Measurements from ENCODE around the gene TLN1. TPM values are rescaled to one million over a fixed set of nuclear protein-coding genes. Genes with fewer than 3 reads are reported as not detected.

TLN1 gene
- total RNA-seq, 1 donor from 2014 or later: 362 TPM

GRCh38 chr9:35727676-35728040, 4.3 kb downstream of the TLN1 start:
- no peaks in the 10 kb centered on the region for H3K4me1 Mint-ChIP-seq
- ATAC-seq (ENCODE audit: low read depth): no peak
- POLR2A ChIA-PET: interaction anchor here (0.5 to 2.8 kb wide), 12 partner anchors 8 to 761 kb away, joined by 3 to 22 read pairs (median 6); partner anchors contain the start of genes CCDC107, RMRP and TPM2
- no peaks in the 10 kb centered on the region for H3K9me3 Mint-ChIP-seq
- intact Hi-C loops (cut with micrococcal nuclease): loop anchor here (1.0 kb wide), 1 partner anchor 8 kb away; no protein-coding TSS in a partner anchor
- H3K27me3 Mint-ChIP-seq: no peaks in the 10 kb centered on the region
- CTCF ChIA-PET: interaction anchor here (0.7 to 7.6 kb wide), 12 partner anchors 8 to 124 kb away, joined by 3 to 52 read pairs (median 5); partner anchors contain the start of genes CCDC107, GBA2, RGP1 and RMRP
- no peak overlapping the region for H3K27ac Mint-ChIP-seq
- H3K36me3 Mint-ChIP-seq (ENCODE audit: low read depth): peaks cover 47% of the 10 kb centered on the region
- no peak for TF ChIP-seq CTCF (IDR thresholded peaks at IDR 0.05)
- no peak for DNase-seq
- no peak overlapping the region for H3K4me3 Mint-ChIP-seq

GRCh38 chr9:35726931-35727330, 5.1 kb downstream of the TLN1 start:
- intact Hi-C loops (cut with micrococcal nuclease): no loop called here
- no peak for TF ChIP-seq CTCF (IDR thresholded peaks at IDR 0.05)
- H3K4me3 Mint-ChIP-seq: peak overlapping the region; percentile 66

GRCh38 chr9:35725362-35725761, 6.6 kb downstream of the TLN1 start:
- ATAC-seq (ENCODE audit: low read depth) (no peak), DNase-seq (no peak)
- Mint-ChIP-seq H3K9me3 (no peaks in the 10 kb centered on the region), H3K36me3 (ENCODE audit: low read depth) (peaks cover 60% of the 10 kb centered on the region), H3K27me3 (no peaks in the 10 kb centered on the region), H3K4me3 (no peak overlapping the region), H3K27ac (no peak overlapping the region), H3K4me1 (no peaks in the 10 kb centered on the region)
- ChIA-PET POLR2A (interaction anchor here (0.7 kb wide), 1 partner anchor 117 kb away, joined by 4 read pairs; no protein-coding TSS in a partner anchor), CTCF (no interaction called here)
- intact Hi-C loops (cut with micrococcal nuclease): no loop called here
- no peak for TF ChIP-seq CTCF (IDR thresholded peaks at IDR 0.05)

More at GRCh38 chr9:35726931-35727330, 5.1 kb downstream of the TLN1 start:
- DNase-seq (peak; percentile 31), ATAC-seq (ENCODE audit: low read depth) (peak; percentile 80)
- ChIA-PET POLR2A (interaction anchor here (0.8 to 2.8 kb wide), 6 partner anchors 8 to 107 kb away, joined by 3 to 22 read pairs (median 4); no protein-coding TSS in a partner anchor), CTCF (interaction anchor here (0.7 to 7.6 kb wide), 9 partner anchors 13 to 154 kb away, joined by 3 to 52 read pairs (median 9); partner anchors contain the start of genes CCDC107, GBA2, RGP1 and RMRP)
- no peaks in the 10 kb centered on the region for H3K27me3 Mint-ChIP-seq
- H3K9me3 Mint-ChIP-seq: no peaks in the 10 kb centered on the region
- peaks cover 52% of the 10 kb centered on the region for H3K36me3 Mint-ChIP-seq (ENCODE audit: low read depth)
- no peaks in the 10 kb centered on the region for H3K4me1 Mint-ChIP-seq
- H3K27ac Mint-ChIP-seq: no peak overlapping the region

- CTCF ChIA-PET: no interaction called here
- DNase-seq: no peak
- POLR2A ChIA-PET: no interaction called here
- Mint-ChIP-seq H3K36me3 (ENCODE audit: low read depth) (peaks cover 75% of the 10 kb centered on the region), H3K4me1 (peaks cover 13% of the 10 kb centered on the region), H3K27ac (no peak overlapping the region), H3K9me3 (no peaks in the 10 kb centered on the region), H3K4me3 (no peak overlapping the region), H3K27me3 (no peaks in the 10 kb centered on the region)
- no peak for ATAC-seq (ENCODE audit: low read depth)
- intact Hi-C loops (cut with micrococcal nuclease): no loop called here
- TF ChIP-seq CTCF (IDR thresholded peaks at IDR 0.05): no peak
Observed at GRCh38 chr9:35723908-35724307, 8.1 kb downstream of the TLN1 start.

- intact Hi-C loops (cut with micrococcal nuclease): no loop called here
- Mint-ChIP-seq H3K4me3 (no peak overlapping the region), H3K27ac (no peak overlapping the region), H3K4me1 (peaks cover 18% of the 10 kb centered on the region), H3K27me3 (no peaks in the 10 kb centered on the region), H3K36me3 (ENCODE audit: low read depth) (peaks cover 80% of the 10 kb centered on the region), H3K9me3 (no peaks in the 10 kb centered on the region)
- CTCF ChIA-PET: no interaction called here
- TF ChIP-seq CTCF (IDR thresholded peaks at IDR 0.05): no peak
- DNase-seq (no peak), ATAC-seq (ENCODE audit: low read depth) (no peak)
- POLR2A ChIA-PET: no interaction called here
Observed at GRCh38 chr9:35723426-35723825, 8.6 kb downstream of the TLN1 start.

All from activated B cell treated with CpG ODN at 0.5 μM for 24 hours (primary cell).